GM21423 (cell line): Measurements from ENCODE around the gene MYLK2.
"Not testable (repeated sequence)": the region's sequence is repeated elsewhere in the genome, so short reads cannot be mapped to it uniquely, and the experiment has no call there.

Experiments used
- ATAC-seq: cut with Tn5 transposase; IDR thresholded peaks from one replicate; pipeline ENCODE4 v1.9.1; 2021; ENCODE audit warnings: mild to moderate bottlenecking, moderate library complexity; ENCODE audit not compliant: unreplicated experiment

The MYLK2 gene

GRCh38 chr20:31815408-31816188 lies 3.6 kb upstream of the MYLK2 start:
- ATAC-seq = no peak

GRCh38 chr20:31816221-31816620 lies 2.9 kb upstream of the MYLK2 start:
- ATAC-seq = no peak

GRCh38 chr20:31817461-31817860 lies 1.7 kb upstream of the MYLK2 start:
- no peak for ATAC-seq

GRCh38 chr20:31818376-31818908 lies 714 bp upstream of the MYLK2 start:
- no peak for ATAC-seq

- no peak for ATAC-seq
Measured at GRCh38 chr20:31820228-31820627, 1.1 kb downstream of the MYLK2 start.

DNA sequence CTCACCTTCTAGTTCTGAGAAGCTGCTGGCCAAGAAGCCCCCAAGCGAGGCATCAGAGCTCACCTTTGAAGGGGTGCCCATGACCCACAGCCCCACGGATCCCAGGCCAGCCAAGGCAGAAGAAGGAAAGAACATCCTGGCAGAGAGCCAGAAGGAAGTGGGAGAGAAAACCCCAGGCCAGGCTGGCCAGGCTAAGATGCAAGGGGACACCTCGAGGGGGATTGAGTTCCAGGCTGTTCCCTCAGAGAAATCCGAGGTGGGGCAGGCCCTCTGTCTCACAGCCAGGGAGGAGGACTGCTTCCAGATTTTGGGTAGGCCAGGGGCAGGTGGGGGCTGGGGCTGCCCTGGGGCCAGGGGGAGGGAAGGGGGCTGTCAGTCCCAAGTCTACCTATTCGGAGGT lies 2.3 kb downstream of the MYLK2 start:
- ATAC-seq = no peak

DNA sequence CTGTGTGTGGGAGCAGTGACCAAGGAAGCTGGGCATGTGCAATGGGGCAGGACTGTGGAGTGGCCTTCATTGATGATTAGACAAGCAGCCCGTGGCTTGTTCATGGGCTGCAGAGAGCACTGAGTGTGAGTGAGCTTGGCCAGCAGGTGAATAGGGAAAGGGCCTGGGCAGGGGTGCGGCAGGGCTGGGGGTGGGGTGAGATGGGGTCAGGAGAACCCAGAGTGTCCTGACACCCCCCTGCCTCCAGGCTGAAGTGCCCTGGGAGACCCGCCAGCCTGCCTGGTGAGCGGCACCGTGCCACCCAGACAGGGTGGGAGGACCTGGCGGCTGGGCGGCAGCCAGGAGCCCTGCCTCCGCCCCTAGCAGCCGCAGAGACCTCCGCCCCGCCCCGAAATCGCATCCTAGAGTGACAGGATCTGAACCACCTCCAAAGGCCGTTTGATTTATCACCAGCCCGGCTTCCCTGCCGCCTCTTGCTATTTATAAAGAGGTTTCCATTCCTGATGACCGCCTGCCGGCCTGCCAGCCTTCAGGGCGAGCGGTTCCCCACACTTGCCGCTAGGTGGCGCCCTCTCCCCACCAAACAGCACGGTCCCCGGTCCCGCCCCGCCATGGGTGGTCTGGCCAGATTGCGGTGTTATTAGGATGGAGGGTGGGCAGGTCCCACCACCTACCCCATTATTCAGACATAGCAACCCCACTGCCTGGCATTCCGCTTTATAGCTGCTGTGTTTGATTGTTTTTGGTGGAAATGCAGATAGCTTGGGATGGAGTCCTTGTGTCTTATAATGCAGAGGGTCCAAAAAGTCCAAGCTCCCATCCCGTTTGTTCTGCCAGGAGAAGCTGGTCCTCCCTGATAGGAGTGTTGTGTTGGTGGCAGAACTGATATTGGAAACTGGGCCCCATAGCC lies 3.5 kb downstream of the MYLK2 start:
- no peak for ATAC-seq

- ATAC-seq = no peak
Measured at GRCh38 chr20:31823360-31824124, 4.4 kb downstream of the MYLK2 start.

DNA sequence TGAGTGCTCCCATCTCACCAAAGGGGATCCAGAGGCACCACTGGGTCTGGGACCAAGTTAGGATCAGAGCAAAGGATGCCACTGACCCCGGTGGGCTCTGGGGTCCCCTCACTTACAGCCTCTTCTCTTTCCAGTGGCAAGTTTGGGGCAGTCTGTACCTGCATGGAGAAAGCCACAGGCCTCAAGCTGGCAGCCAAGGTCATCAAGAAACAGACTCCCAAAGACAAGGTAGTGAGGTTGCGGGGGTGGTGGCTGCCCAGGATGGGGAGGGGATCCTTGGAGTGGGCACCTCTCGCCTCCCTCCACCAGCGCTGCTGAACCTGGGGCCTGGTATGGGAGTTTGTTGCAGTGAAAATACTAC lies 4.9 kb downstream of the MYLK2 start:
- ATAC-seq = no peak

GRCh38 chr20:31824554-31825313 lies 5.6 kb downstream of the MYLK2 start:
- no peak for ATAC-seq

GRCh38 chr20:31826074-31826473 lies 6.9 kb downstream of the MYLK2 start:
- ATAC-seq = no peak

DNA sequence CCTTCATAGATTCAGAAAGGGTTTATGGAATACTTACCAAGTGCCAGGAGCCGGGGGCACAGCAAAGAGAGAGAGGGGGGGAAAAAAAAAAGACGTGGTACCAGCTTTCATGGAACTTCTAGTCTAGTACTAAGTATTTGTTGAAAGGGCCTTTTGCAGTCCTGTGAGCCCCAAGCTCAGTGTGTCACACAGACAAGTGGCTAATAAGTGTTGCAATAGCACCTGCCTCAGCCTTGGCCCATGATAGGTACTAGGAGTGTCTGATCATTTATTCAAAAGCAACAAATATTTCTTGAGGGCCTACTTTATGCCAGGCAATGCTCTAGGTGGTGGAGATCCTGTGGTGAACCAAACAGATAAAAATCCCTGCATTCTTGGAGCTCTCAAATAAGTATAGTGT lies 7.9 kb downstream of the MYLK2 start:
- no peak for ATAC-seq

- ATAC-seq = not testable (repeated sequence)
Measured at GRCh38 chr20:31828016-31828415, 8.9 kb downstream of the MYLK2 start.

DNA sequence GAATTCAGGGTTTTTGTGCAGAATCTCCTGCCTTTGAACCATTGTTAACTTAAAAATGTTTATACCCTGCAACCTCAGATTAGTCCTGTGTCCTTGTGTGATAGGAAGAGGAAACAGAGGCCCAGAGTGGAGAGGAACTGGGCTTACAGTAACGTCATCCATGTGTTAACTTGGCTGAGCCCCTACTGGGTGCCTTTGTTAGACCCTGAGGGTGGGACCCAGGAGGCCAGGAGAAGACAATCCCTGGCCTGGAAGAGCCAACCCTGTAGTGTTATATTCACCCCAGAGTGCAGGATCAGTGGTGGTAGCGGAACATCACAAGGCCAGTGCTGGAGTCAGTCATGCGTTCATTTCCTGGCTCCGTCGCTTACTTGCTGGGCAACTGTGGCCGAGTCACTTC lies 10.6 kb downstream of the MYLK2 start:
- no peak for ATAC-seq

DNA sequence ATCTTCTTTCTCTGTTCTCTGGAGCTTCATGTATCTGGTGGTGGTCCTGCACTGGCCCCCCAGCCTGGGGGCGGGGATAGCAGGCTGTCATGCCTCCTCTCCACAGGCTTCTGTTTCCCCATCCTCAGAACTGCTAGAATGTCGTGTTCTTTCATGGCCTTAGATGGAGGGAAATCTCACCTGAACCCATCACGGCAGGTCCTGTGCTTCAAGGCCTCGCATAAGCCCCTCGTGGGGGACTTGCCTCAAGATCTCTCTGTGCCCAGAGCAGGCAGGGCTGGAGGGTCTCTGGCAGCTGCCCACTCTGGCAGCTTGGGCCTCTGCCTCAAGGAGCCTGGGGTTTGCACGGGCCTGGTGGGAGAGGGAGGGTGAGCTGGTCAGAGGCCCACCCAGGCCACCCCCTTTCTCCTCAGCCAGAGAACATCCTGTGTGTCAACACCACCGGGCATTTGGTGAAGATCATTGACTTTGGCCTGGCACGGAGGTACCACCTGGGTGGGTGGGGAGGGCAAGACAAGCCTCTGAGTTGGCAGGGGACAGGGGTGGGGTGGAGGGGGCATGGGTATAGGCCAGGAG lies 11.3 kb downstream of the MYLK2 start:
- no peak for ATAC-seq

DNA sequence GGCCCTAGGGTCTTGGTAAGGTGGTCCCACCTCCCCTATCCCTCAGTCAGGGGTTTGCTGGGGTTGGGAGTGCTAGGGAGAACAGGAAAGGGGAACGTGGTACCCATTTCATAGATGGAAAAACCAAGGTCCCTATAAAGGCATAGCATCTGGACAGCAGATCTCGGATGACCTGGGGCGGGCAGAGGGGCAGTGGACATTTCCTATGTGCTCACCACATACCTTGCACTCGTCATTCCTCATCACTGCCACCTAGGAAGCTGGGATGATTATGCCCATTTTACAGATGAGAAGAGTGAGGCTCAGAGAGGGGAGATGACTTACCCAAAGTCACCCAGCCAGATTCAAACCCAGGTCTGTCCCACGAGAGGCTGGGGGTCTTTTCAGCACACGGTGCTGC lies 12.1 kb downstream of the MYLK2 start:
- ATAC-seq = no peak

- no peak for ATAC-seq
Measured at GRCh38 chr20:31831771-31832306, 12.7 kb downstream of the MYLK2 start.

DNA sequence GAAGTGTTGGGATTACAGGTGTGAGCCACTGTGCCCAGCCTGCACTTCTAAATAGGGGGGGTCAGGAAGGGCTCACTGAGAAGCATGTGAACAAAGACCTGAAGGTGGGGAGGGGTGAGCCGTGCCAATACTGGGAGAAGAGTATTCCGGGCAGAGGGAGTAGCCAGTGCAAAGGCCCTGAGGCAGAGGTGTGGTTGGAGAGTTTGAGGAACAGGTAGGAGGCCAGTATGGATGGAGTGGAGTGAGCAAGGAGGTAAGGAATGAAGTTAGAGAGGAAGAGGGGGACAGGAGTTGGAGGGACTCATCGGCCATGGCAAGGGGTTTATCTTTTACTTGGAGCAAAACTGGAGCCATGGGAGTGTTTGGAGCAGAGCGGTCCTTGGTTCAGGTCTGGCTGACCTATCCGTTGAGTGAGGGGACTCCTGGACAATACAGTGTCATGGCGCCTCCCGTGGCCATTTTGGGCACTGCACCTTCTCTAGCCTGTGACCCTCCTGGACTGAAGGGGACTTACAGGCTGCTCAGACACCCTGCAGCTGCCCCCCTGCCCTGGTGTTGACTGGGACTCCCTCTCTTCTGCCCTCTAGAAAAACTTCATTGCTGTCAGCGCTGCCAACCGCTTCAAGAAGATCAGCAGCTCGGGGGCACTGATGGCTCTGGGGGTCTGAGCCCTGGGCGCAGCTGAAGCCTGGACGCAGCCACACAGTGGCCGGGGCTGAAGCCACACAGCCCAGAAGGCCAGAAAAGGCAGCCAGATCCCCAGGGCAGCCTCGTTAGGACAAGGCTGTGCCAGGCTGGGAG lies 14.2 kb downstream of the MYLK2 start:
- no peak for ATAC-seq

DNA sequence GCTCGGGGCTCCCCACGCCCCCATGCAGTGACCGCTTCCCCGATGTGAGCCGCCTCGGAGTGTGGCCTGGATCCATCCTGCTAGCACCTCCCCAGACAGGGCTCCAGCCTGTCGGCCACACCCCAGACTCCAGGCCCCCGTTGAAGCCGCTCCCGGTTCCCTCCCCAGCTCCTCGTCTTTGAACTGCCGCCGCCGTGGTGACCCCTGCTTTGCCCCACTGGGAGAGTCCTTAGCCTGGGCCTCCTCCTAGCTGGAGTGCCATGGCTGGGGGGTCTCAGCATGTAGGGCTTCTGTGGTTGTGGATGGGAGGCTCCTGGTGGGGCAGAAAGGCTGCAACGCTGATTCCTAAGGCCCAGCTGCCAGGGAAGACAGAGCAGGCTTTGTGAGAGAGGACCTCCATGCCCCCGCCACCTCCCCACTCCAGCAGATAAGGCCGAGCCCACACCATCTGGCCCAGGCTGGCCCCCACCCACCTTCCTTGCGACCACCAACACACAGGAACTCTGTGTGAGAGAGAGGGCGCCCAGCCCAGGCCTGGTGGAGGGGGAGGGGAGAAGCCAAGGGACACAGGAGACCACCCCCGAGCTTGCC lies 14.9 kb downstream of the MYLK2 start:
- ATAC-seq = no peak
